NCI-H2029 treated with DMSO at 0.1 percent for 48 hours (cell line): ENCODE measurements around the gene CMSS1.

Experiments used
- DNase-seq: peaks from one replicate; lab custom pipeline; 2025; lab: John Stamatoyannopoulos, UW

The CMSS1 gene

DNA sequence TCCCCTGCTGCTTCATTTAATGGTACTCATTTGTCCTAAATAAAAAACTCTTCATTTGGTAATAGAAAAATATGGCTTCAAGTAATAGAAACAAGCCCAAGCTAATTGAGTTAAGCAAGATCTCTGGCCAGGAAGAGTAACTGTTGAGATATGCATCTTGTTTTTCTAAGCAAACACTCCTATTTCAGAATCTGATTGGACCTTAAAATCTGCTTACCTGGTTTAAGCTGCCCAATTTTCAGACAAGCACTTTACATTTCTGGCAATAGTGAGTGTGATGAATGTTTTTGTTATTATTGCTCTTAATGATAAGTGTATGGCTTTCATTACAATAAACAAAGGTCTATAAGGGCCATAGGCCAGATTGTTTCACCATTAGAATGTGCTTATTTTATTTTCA is 86.2 kb downstream of the CMSS1 start:
- DNase-seq = no peak

GRCh38 chr3:99907959-99908544 is 90.4 kb downstream of the CMSS1 start:
- no peak for DNase-seq

GRCh38 chr3:99909714-99910495 is 92.2 kb downstream of the CMSS1 start:
- no peak for DNase-seq

DNA sequence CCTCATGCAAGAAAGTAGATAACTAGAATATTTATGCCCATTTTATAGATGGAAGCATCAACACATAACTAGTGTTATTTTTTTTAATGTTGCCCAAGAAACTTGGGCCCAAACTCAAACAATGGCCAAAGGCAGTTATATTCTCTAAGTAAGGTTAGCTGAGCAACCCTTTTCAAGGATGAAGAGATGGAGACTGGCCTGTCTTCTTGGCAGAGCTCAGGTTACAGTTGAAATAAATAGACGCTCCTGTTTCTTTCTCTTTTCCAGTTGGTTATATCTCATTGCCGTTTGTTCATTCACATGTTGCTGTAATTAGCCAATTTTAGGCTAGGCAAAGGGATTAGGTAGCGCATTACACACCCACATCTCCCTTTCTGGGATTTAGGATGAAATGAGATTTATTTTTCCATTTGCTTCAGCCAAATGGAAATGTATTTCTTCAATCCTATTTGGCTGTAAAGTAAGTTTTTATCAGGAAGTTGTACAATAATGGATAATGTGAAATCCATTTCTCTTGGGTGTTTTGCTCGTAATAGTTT is 93.2 kb downstream of the CMSS1 start:
- DNase-seq = no peak

DNA sequence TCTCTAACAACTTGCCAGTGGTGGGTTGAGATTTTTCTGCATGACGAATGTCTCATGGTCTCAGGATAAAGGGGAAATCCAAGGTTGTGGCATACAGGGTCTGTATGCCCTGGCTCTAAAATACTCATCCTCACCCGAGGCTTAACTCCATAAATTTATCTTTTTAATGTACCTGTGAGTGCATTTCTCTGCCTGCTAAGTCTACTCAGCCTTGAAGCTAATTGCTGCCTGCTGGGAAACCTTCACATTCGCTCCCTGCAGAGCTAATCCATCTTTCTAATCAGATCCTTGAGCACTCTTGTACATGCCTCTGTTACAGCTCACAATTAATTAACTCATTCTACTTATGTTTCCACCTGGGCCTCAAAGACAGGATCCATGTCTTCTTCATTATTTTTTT is 93.8 kb downstream of the CMSS1 start:
- DNase-seq = no peak

DNA sequence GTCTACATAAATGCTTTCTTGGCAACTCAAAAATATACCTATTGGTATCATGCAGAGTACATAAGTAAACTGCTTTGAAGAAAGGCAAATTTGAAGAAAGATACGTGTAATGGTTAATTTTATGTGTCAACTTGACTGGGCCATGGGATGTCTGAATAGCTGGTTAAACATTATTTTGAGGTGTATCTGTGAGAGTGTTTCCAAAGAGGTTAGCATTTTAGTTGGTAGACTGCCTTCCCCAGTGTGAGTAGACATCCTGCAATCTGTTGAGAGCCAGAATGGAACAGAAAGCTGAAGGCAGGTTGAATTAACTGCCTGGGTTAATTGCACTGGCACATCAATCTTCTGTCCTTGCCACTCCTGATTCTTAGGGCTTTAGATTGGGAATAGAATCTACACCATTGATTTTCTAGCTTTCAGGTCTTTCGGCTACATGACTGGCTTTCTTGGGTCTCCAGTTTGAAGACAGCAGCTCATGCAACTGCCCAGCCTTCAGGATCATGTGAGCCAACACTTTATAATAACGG is 98.3 kb downstream of the CMSS1 start:
- DNase-seq = no peak

GRCh38 chr3:99918715-99919114 is 101.1 kb downstream of the CMSS1 start:
- no peak for DNase-seq

DNA sequence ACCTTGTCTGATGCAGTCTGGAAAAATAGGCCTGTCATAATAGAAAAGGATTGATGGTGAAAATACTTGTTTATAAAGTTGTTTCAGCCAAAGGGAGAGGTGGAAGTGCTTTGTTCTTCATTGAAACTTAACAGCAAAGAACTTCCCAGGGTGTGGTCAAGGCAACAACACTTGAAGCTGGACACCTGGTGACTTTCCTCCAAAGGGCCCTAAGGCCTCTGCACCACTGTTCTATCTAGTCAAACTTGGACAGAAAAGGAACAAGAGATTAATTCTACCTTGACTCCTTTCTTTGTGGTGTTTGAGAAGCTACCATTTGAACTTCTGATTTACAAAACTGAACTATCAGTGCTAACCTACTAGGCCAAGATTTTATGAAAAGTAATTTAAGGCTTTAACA is 102.0 kb downstream of the CMSS1 start:
- DNase-seq = no peak

GRCh38 chr3:99920481-99921376 is 103.1 kb downstream of the CMSS1 start:
- peak; percentile 51 for DNase-seq

- DNase-seq = no peak
Measured at GRCh38 chr3:99921377-99921695, 103.7 kb downstream of the CMSS1 start.

- no peak for DNase-seq
Measured at GRCh38 chr3:99921986-99922385, 104.3 kb downstream of the CMSS1 start.

- no peak for DNase-seq
Measured at GRCh38 chr3:99923873-99924272, 106.2 kb downstream of the CMSS1 start.

DNA sequence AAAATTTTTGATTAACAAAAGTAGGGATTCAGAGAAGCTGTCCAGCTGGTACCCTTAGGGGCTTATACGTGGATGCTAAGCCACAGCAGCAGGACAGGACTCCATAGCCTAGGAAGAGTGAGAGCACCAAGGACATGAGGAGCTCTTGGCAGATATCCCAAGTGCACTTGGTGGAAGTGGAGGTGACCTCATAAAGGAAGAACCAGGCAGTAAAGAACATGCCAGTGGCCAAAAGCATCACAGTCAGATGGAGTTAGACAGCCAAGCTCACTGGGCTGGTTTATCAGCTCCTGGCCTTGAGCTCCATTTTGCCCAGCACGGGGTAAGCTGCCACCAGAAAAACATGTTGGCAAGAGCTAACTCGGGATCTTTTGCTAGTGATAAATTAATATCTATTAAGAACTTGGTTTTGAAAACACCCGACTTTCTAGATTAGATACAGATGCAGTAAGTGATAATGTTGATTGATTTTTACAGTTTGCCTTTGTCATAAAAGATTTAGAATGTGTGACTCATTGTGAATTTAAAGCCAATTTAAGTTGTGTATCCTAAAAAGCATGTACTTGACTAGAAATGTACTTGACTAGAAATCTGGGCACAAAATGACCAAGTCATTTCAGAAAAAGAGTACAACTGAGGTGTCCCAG is 108.0 kb downstream of the CMSS1 start:
- DNase-seq = peak; percentile 88

GRCh38 chr3:99927671-99928457 is 110.2 kb downstream of the CMSS1 start:
- no peak for DNase-seq

DNA sequence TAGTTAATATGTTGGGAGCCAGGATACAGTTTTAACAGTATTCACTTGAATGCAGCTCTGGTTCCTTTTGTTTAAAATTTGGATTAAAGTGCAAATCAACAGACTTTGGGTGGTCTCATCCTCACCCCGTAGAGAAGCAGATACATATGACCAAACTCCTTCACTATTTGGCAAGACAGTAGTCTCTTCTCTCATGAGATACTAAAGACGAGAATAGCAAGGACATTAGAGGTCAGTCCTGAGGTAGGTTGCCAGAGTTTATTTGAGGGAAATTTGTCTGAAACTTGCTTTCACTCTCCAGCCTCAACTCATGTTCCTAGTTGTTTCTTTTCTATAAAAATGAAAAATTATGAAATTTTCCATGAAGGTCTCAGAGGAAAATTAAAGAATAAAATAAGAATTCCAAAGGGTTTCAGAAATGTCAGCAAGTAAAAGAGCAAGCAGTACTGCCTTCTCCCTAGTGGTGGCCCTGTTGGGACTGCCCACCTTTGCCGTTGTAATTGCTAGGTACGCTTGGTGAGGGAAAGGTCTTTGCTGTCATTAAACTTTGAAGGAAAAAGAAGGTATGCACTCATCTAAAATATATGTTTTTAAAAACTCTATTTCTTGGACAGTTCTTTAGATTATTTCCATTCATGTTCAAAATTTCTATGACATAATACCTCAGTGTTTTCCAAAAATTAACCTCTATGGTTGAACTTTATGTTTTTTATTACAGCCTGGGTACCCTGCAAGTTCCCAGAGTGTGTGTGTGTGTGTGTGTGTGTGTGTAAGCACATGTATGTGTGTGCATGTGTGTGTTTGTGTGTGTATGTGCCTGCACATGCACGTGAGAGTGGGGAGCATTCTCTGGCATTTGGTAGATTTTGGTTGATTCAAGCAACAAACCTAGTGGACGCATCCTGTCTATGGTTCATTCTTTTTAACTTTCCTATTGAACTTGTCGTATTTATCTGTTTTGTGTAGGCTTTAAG is 111.4 kb downstream of the CMSS1 start:
- DNase-seq = no peak

- peak; percentile 25 for DNase-seq
Measured at GRCh38 chr3:99929745-99930139, 112.1 kb downstream of the CMSS1 start.

GRCh38 chr3:99931059-99931458 is 113.4 kb downstream of the CMSS1 start:
- DNase-seq = peak; percentile 8

- no peak for DNase-seq
Measured at GRCh38 chr3:99933971-99934750, 116.5 kb downstream of the CMSS1 start.
